HCT116 (cell line): ENCODE results near the gene PLCB1. TPM values are rescaled to one million over a fixed set of nuclear protein-coding genes. Genes with fewer than 3 reads are reported as not detected.

ENCODE experiments used
- ATAC-seq: fragments of 200-7000 bp; cut with Tn5 transposase; 2 replicates; pipeline ENCODE4 v1.9.1; 2020; ENCODE audit warnings: mild to moderate bottlenecking, moderate library complexity
- BruUV-seq: library from RNA; stranded (reverse); fragments of 400-500 nt; replicated peaks from 2 replicates; lab custom pipeline; 2021; lab: Mats Ljungman, UMichigan
- CTCF ChIA-PET: fragments of 300-600 bp; sonication (Branson Sonifier 250); formaldehyde crosslinking; loops from one replicate; lab custom pipeline; 2021; ENCODE audit warnings: antibody characterized with exemption; lab: Charles Lee
- POLR2A ChIA-PET: fragments of 300-600, 350-600 bp; sonication (Branson Sonifier 250); formaldehyde crosslinking; loops from one replicate; lab custom pipeline; 2021; ENCODE audit warnings: antibody characterized with exemption; lab: Charles Lee
- RAD21 ChIA-PET, 2 experiments: fragments of 300-600 bp; sonication (Branson Sonifier 250); formaldehyde crosslinking; loops; one replicate each; lab custom pipeline; 2023; ENCODE audit warnings: low total read pairs in 2 of 2; ENCODE audit not compliant: uncharacterized antibody in 2 of 2, unreplicated experiment in 2 of 2, low non-redundant PET in 1 of 2; lab: Charles Lee
- DNase-seq: peaks from one replicate; pipeline ENCODE4 v3.0.0-alpha.2; 2010; ENCODE audit warnings: low read depth, low spot score
- H2AFZ ChIP-seq: fragments of 200-600 bp; shearing (Covaris generic), sonication (generic); 2 replicates; pipeline ENCODE4 v1.6.1; 2017; ENCODE audit warnings: low read depth, mixed run types, mixed read lengths, antibody characterized with exemption, low read length; ENCODE audit not compliant: poor library complexity, severe bottlenecking
- H3K27ac ChIP-seq: 2 replicates; pipeline ENCODE4 v1.5.1; 2012; ENCODE audit warnings: low read depth, low read length
- H3K27me3 ChIP-seq: fragments of 200-600 bp; sonication (generic); 2 replicates; pipeline ENCODE4 v1.6.1; 2016; ENCODE audit warnings: mixed run types, low read length, mixed read lengths; ENCODE audit not compliant: insufficient read depth
- H3K36me3 ChIP-seq, 2 experiments: fragments of 200-500 bp in 1 of 2; fragments of 200-600 bp in 1 of 2; sonication (Bioruptor generic) in 1 of 2; sonication (generic) in 1 of 2; 2 replicates each; pipeline versions ENCODE4 v1.5.1 to v1.6.1; 2014 to 2016; ENCODE audit warnings: low read length in 2 of 2, inconsistent platforms in 1 of 2, mixed read lengths in 1 of 2, mixed run types in 1 of 2; ENCODE audit not compliant: insufficient read depth in 2 of 2, control insufficient read depth in 1 of 2
- H3K4me1 ChIP-seq, 2 experiments: fragments of 200-600 bp in 1 of 2; sonication (generic) in 1 of 2; 2 replicates each; pipeline versions ENCODE4 v1.5.1 to v1.6.1; 2012 to 2017; ENCODE audit warnings: low read length in 2 of 2, inconsistent platforms in 1 of 2, mild to moderate bottlenecking in 1 of 2, mixed read lengths in 1 of 2, mixed run types in 1 of 2, moderate library complexity in 1 of 2; ENCODE audit not compliant: insufficient read depth in 2 of 2, control insufficient read depth in 1 of 2
- H3K4me2 ChIP-seq: fragments of 200-600 bp; sonication (generic); 2 replicates; pipeline ENCODE4 v1.6.1; 2017; ENCODE audit warnings: mixed run types, low read length, mixed read lengths
- H3K4me3 ChIP-seq, 2 experiments: fragments of 200-600 bp in 1 of 2; sonication (generic) in 1 of 2; replicated peaks in 1 of 2; 2 replicates each; pipeline ENCODE4 v1.5.1; 2011 to 2016; ENCODE audit warnings: low read length in 2 of 2, control low read depth in 1 of 2, low read depth in 1 of 2, mild to moderate bottlenecking in 1 of 2, mixed read lengths in 1 of 2, mixed run types in 1 of 2
- H3K79me2 ChIP-seq: fragments of 200-600 bp; sonication (generic); 2 replicates; pipeline ENCODE4 v1.6.1; 2017; ENCODE audit warnings: mild to moderate bottlenecking, mixed run types, low read length, moderate library complexity, mixed read lengths; ENCODE audit not compliant: insufficient read depth
- H3K9ac ChIP-seq: fragments of 200-600 bp; sonication (generic); 2 replicates; pipeline ENCODE4 v1.6.1; 2016; ENCODE audit warnings: low read length, mixed read lengths
- H3K9me2 ChIP-seq: fragments of 200-600 bp; sonication (generic), shearing (Covaris generic); 2 replicates; pipeline ENCODE4 v1.6.1; 2017; ENCODE audit warnings: mixed run types, mild to moderate bottlenecking, moderate library complexity; ENCODE audit not compliant: insufficient read depth
- H3K9me3 ChIP-seq, 2 experiments: fragments of 200-500 bp in 1 of 2; fragments of 200-600 bp in 1 of 2; sonication (Bioruptor generic) in 1 of 2; sonication (generic) in 1 of 2; 2 replicates each; pipeline ENCODE4 v1.6.1; 2014 to 2017; ENCODE audit warnings: low read length in 2 of 2, mixed read lengths in 2 of 2, inconsistent platforms in 1 of 2, low read depth in 1 of 2, mild to moderate bottlenecking in 1 of 2, mixed run types in 1 of 2, moderate library complexity in 1 of 2; ENCODE audit not compliant: control insufficient read depth in 1 of 2, insufficient read depth in 1 of 2
- H4K20me1 ChIP-seq: fragments of 200-600 bp; sonication (generic), shearing (Covaris generic); 2 replicates; pipeline ENCODE4 v1.6.1; 2017; ENCODE audit warnings: mixed run types, mild to moderate bottlenecking, moderate library complexity; ENCODE audit not compliant: insufficient read depth
- ATF3 ChIP-seq: IDR thresholded peaks from 2 replicates; pipeline ENCODE4 v1.6.1; 2012
- EGR1 ChIP-seq: IDR thresholded peaks from 2 replicates; pipeline ENCODE4 v1.6.1; 2012; ENCODE audit warnings: low read depth
- ELF1 ChIP-seq: IDR thresholded peaks from 2 replicates; pipeline ENCODE4 v1.6.1; 2012; ENCODE audit warnings: low read depth, borderline replicate concordance
- EZH2phosphoT487 ChIP-seq: fragments of 200-600 bp; IDR thresholded peaks from 2 replicates; pipeline ENCODE4 v1.6.1; 2018; ENCODE audit warnings: antibody characterized with exemption, borderline replicate concordance
- FOSL1 ChIP-seq: IDR thresholded peaks from 2 replicates; pipeline ENCODE4 v1.6.1; 2012; ENCODE audit warnings: low read depth
- JUND ChIP-seq: IDR thresholded peaks from 2 replicates; pipeline ENCODE4 v1.6.1; 2012
- MAX ChIP-seq: IDR thresholded peaks from 2 replicates; pipeline ENCODE4 v1.6.1; 2012
- POLR2A ChIP-seq: IDR thresholded peaks from 2 replicates; pipeline ENCODE4 v1.7.0; 2011; ENCODE audit warnings: borderline replicate concordance; ENCODE audit not compliant: insufficient read depth, insufficient read length; ENCODE audit errors: extremely low read depth
- POLR2AphosphoS5 ChIP-seq: IDR thresholded peaks from 2 replicates; pipeline ENCODE4 v1.6.1; 2011; ENCODE audit warnings: mild to moderate bottlenecking, low read depth, low read length, moderate library complexity
- RAD21 ChIP-seq: IDR thresholded peaks from 2 replicates; pipeline ENCODE4 v1.6.1; 2012; ENCODE audit warnings: low read depth, mild to moderate bottlenecking
- REST ChIP-seq: IDR thresholded peaks from 2 replicates; pipeline ENCODE4 v1.6.1; 2012; ENCODE audit warnings: low read depth
- SIN3A ChIP-seq: IDR thresholded peaks from 2 replicates; pipeline ENCODE4 v1.6.1; 2012; ENCODE audit warnings: low read depth
- SP1 ChIP-seq: IDR thresholded peaks from 2 replicates; pipeline ENCODE4 v1.6.1; 2012; ENCODE audit warnings: low read depth
- SRF ChIP-seq: IDR thresholded peaks from 2 replicates; pipeline ENCODE4 v1.6.1; 2012; ENCODE audit warnings: low read depth
- TCF7L2 ChIP-seq: IDR thresholded peaks from 2 replicates; pipeline ENCODE4 v1.7.0; 2011; ENCODE audit warnings: borderline replicate concordance, inconsistent platforms; ENCODE audit not compliant: insufficient read depth, insufficient read length; ENCODE audit errors: extremely low read depth
- YY1 ChIP-seq: IDR thresholded peaks from 2 replicates; pipeline ENCODE4 v1.6.1; 2011; ENCODE audit warnings: low read length, low read depth, moderate library complexity, mild to moderate bottlenecking; ENCODE audit not compliant: insufficient replicate concordance; ENCODE audit errors: extremely low read depth
- ZBTB33 ChIP-seq: IDR thresholded peaks from 2 replicates; pipeline ENCODE4 v1.6.1; 2011; ENCODE audit warnings: mild to moderate bottlenecking, low read length, moderate library complexity; ENCODE audit not compliant: insufficient replicate concordance; ENCODE audit errors: extremely low read depth
- ZFX ChIP-seq: fragments of 450-650 bp; IDR thresholded peaks from 2 replicates; pipeline ENCODE4 v1.6.1; 2017
- ZNF274 ChIP-seq: fragments of 200-500 bp; sonication (Bioruptor generic); IDR thresholded peaks from 2 replicates; pipeline ENCODE4 v1.6.1; 2014; ENCODE audit warnings: mild to moderate bottlenecking, low read depth, low read length, inconsistent platforms
- intact Hi-C: fragments of 100-400 bp; cut with micrococcal nuclease; formaldehyde crosslinking; loops from 2 replicates; pipeline ENCODE4 v1.10.0; 2022
- total RNA-seq: library from RNA; stranded (reverse); gene quantifications from one replicate; pipeline ENCODE4 v1.2.1, GENCODE V29; 2021; ENCODE audit not compliant: unreplicated experiment

PLCB1 gene
- total RNA-seq, 1 experiment from 2014 or later, result 15.8 TPM

- TF ChIP-seq TCF7L2 (no peak), ATF3 (no peak), FOSL1 (no peak), ZFX (no peak), SP1 (no peak)
Measured at GRCh38 chr20:8718279-8718678, 586.2 kb downstream of the PLCB1 start (continued).

GRCh38 chr20:8720089-8720488 is 588.0 kb downstream of the PLCB1 start:
- Histone ChIP-seq H3K36me3 (no peaks in the 10 kb centered on the region), H3K27me3 (no peaks in the 10 kb centered on the region), H3K9me3 (no peaks in the 10 kb centered on the region), H3K4me3 (no peak overlapping the region), H3K9me2 (no peaks in the 10 kb centered on the region), H3K4me2 (no peak overlapping the region)
- CTCF ChIA-PET, result interaction anchor here (0.7 to 6.5 kb wide), 7 partner anchors 13 to 802 kb away, joined by 3 to 66 read pairs (median 6); partner anchors contain the start of gene PLCB1
- RAD21 ChIA-PET, result interaction anchor here in 1 of 2 experiments (0.7 kb wide), 1 partner anchor 783 kb away, joined by 9 read pairs; no protein-coding TSS in a partner anchor
- DNase-seq, result no peak
- POLR2A ChIA-PET, result no interaction called here
- intact Hi-C loops, result loop anchor here (2.0 to 10.0 kb wide), 3 partner anchors 328 to 1955 kb away; partner anchors contain the start of gene BMP2
- TF ChIP-seq FOSL1 (no peak), POLR2A (no peak), ZBTB33 (no peak), JUND (no peak), EGR1 (no peak), ZFX (no peak), ELF1 (no peak), MAX (no peak), RAD21 (no peak), SIN3A (no peak), YY1 (no peak), EZH2phosphoT487 (no peak), ATF3 (no peak), REST (no peak), TCF7L2 (no peak), POLR2AphosphoS5 (no peak), SP1 (no peak), SRF (no peak), ZNF274 (no peak)
- TF ChIP-seq, all 23 proteins: peak for 0
- BruUV-seq, result no TSS peak
- no peak overlapping the region for H3K27ac ChIP-seq
- H2AFZ ChIP-seq, result no peak overlapping the region
- no peaks in the 10 kb centered on the region for H3K4me1 ChIP-seq
- H3K9ac ChIP-seq, result no peak overlapping the region
- no peak for ATAC-seq
- H3K79me2 ChIP-seq, result no peaks in the 10 kb centered on the region
- no peaks in the 10 kb centered on the region for H4K20me1 ChIP-seq
